Vagina (tissue), 2 donors: ENCODE data around the gene PCDHB5. TPM values are rescaled to one million over a fixed set of nuclear protein-coding genes. Genes with fewer than 3 reads are reported as not detected.
"Not testable (repeated sequence)": the region's sequence is repeated elsewhere in the genome, so short reads cannot be mapped to it uniquely, and the experiment has no call there.

Experiments
- DNase-seq, 2 donors: peaks; one replicate each; pipeline ENCODE4 v3.0.0-alpha.2; 2017; ENCODE audit errors: extremely low spot score in 2 of 2
- H3K27ac ChIP-seq: fragments of 200-600 bp; sonication (generic); one replicate; pipeline ENCODE4 v1.5.1; 2019
- H3K27me3 ChIP-seq: fragments of 200-600 bp; sonication (generic); one replicate; pipeline ENCODE4 v1.5.1; 2019
- H3K36me3 ChIP-seq, 2 donors: fragments of 200-600 bp; sonication (generic); one replicate each; pipeline ENCODE4 v1.5.1; 2017 to 2019
- H3K4me1 ChIP-seq: fragments of 200-600 bp; sonication (generic); one replicate; pipeline ENCODE4 v1.5.1; 2019
- H3K4me3 ChIP-seq, 2 donors: fragments of 200-600 bp; sonication (generic); 1 replicate in 1 of 2; 2 replicates in 1 of 2; pipeline ENCODE4 v1.5.1; 2016 to 2019
- H3K9me3 ChIP-seq: fragments of 200-600 bp; sonication (generic); one replicate; pipeline ENCODE4 v1.5.1; 2019
- CTCF ChIP-seq, 3 experiments: fragments of 450-650 bp in 2 of 3; fragments of 200-600 bp in 1 of 3; sonication (generic) in 1 of 3; IDR thresholded peaks; one replicate each; pipeline ENCODE4 v1.5.1; 2017 to 2019; ENCODE audit warnings: antibody characterized with exemption in 3 of 3, mild to moderate bottlenecking in 2 of 3, moderate library complexity in 2 of 3
- POLR2A ChIP-seq, 2 donors: fragments of 450-650 bp; IDR thresholded peaks; one replicate each; pipeline ENCODE4 v1.6.1; 2017; ENCODE audit warnings: antibody characterized with exemption in 2 of 2, mild to moderate bottlenecking in 2 of 2, moderate library complexity in 2 of 2
- POLR2AphosphoS5 ChIP-seq, 2 donors: sonication (generic); formaldehyde crosslinking; IDR thresholded peaks; one replicate each; pipeline ENCODE4 v1.9.0; 2017; ENCODE audit warnings: antibody characterized with exemption in 2 of 2, mild to moderate bottlenecking in 2 of 2, low read depth in 1 of 2; ENCODE audit not compliant: insufficient read depth in 1 of 2
- intact Hi-C: fragments of 100-400 bp; cut with DNase I; formaldehyde crosslinking; loops from one replicate; pipeline ENCODE4 v1.15.1; 2023
- total RNA-seq: library from RNA; depleted of rRNA; stranded (reverse); fragments of >200 nt; gene quantifications from one replicate; pipeline ENCODE4 v1.2.3, GENCODE V29; 2016

The PCDHB5 gene
- total RNA-seq, 1 donor from 2014 or later: 2.9 TPM

- no peaks in the 10 kb centered on the region for H3K36me3 ChIP-seq
- intact Hi-C loops: loop anchor here (5.0 kb wide), 1 partner anchor 1596 kb away; the partner anchor contains the start of gene ARHGAP26
- H3K27ac ChIP-seq: no peak overlapping the region
- TF ChIP-seq CTCF (IDR thresholded peaks at IDR 0.05) (no peak), POLR2AphosphoS5 (IDR thresholded peaks at IDR 0.05; ENCODE audit: insufficient read depth in 1 of 2, low read depth in 1 of 2) (no peak), POLR2A (IDR thresholded peaks at IDR 0.05) (no peak)
- H3K4me1 ChIP-seq: no peaks in the 10 kb centered on the region
- H3K4me3 ChIP-seq: no peak overlapping the region
- no peak for DNase-seq
- H3K9me3 ChIP-seq: peaks cover 29% of the 10 kb centered on the region
- no peaks in the 10 kb centered on the region for H3K27me3 ChIP-seq
These were observed 40.9 kb downstream of the PCDHB5 start for GRCh38 chr5:141175933-141176332.

- intact Hi-C loops: loop anchor here (5.0 kb wide), 1 partner anchor 1595 kb away; the partner anchor contains the start of gene ARHGAP26
- peaks cover 29% of the 10 kb centered on the region for H3K9me3 ChIP-seq
- not testable (repeated sequence) for DNase-seq, H3K27ac ChIP-seq, H3K4me3 ChIP-seq, H3K4me1 ChIP-seq, H3K36me3 ChIP-seq, H3K27me3 ChIP-seq
These were observed 42.7 kb downstream of the PCDHB5 start, which contains the start of gene PCDHB8 for GRCh38 chr5:141177577-141178191. Gene PCDHB8, plus strand, starts transcription at chr5:141177790. Its CDS starts 245 bp downstream, at chr5:141178035.

GRCh38 chr5:141179371-141179770, 44.4 kb downstream of the PCDHB5 start:
- not testable (repeated sequence) for H3K36me3 ChIP-seq, H3K4me3 ChIP-seq, DNase-seq, H3K27me3 ChIP-seq, H3K27ac ChIP-seq, H3K4me1 ChIP-seq
- intact Hi-C loops: loop anchor here (5.0 kb wide), 1 partner anchor 1593 kb away; the partner anchor contains the start of gene ARHGAP26
- H3K9me3 ChIP-seq: peaks cover 36% of the 10 kb centered on the region

GRCh38 chr5:141179876-141180275, 44.9 kb downstream of the PCDHB5 start:
- H3K9me3 ChIP-seq: peaks cover 36% of the 10 kb centered on the region
- not testable (repeated sequence) for H3K27me3 ChIP-seq, H3K4me1 ChIP-seq, H3K27ac ChIP-seq, H3K4me3 ChIP-seq, H3K36me3 ChIP-seq, DNase-seq
- intact Hi-C loops: loop anchor here (5.0 kb wide), 1 partner anchor 1592 kb away; the partner anchor contains the start of gene ARHGAP26

- intact Hi-C loops: no loop called here
- Histone ChIP-seq H3K36me3 (no peaks in the 10 kb centered on the region), H3K9me3 (peaks cover 35% of the 10 kb centered on the region), H3K27me3 (no peaks in the 10 kb centered on the region), H3K27ac (no peak overlapping the region), H3K4me3 (no peak overlapping the region), H3K4me1 (no peaks in the 10 kb centered on the region)
- TF ChIP-seq POLR2AphosphoS5 (IDR thresholded peaks at IDR 0.05; ENCODE audit: insufficient read depth in 1 of 2, low read depth in 1 of 2): no peak
- no peak for TF ChIP-seq CTCF (IDR thresholded peaks at IDR 0.05)
- no peak for TF ChIP-seq POLR2A (IDR thresholded peaks at IDR 0.05)
- DNase-seq: no peak
These were observed 45.3 kb downstream of the PCDHB5 start for GRCh38 chr5:141180313-141180712.

GRCh38 chr5:141182248-141182647, 47.2 kb downstream of the PCDHB5 start, which contains the start of gene PCDHB16:
Gene PCDHB16, plus strand, starts transcription at chr5:141182387. Its CDS starts 173 bp downstream, at chr5:141182560.
- DNase-seq: no peak
- H3K36me3 ChIP-seq: no peaks in the 10 kb centered on the region
- H3K27me3 ChIP-seq: no peaks in the 10 kb centered on the region
- intact Hi-C loops: no loop called here
- H3K27ac ChIP-seq: peak within 1 kb of the TSS; percentile 24
- H3K4me3 ChIP-seq: peak within 1 kb of the TSS; percentile 9 to 39
- peak in 1 of 3 experiments; percentile 28 for TF ChIP-seq CTCF (IDR thresholded peaks at IDR 0.05)
- no peak for TF ChIP-seq POLR2A (IDR thresholded peaks at IDR 0.05)
- TF ChIP-seq POLR2AphosphoS5 (IDR thresholded peaks at IDR 0.05; ENCODE audit: insufficient read depth in 1 of 2, low read depth in 1 of 2): no peak
- H3K9me3 ChIP-seq: peaks cover 32% of the 10 kb centered on the region
- no peaks in the 10 kb centered on the region for H3K4me1 ChIP-seq

GRCh38 chr5:141184117-141184855, 49.3 kb downstream of the PCDHB5 start:
- intact Hi-C loops, DNase-seq, H3K4me3 ChIP-seq, H3K27ac ChIP-seq, H3K4me1 ChIP-seq, H3K36me3 ChIP-seq, H3K27me3 ChIP-seq: not testable (repeated sequence)
- peaks cover 27% of the 10 kb centered on the region for H3K9me3 ChIP-seq
